SHP77 treated with DMSO at 0.1 percent for 48 hours (cell line): ENCODE measurements around the gene C16orf96.
"Not testable (repeated sequence)": the region's sequence is repeated elsewhere in the genome, so short reads cannot be mapped to it uniquely, and the experiment has no call there.

ENCODE experiments used
- DNase-seq: peaks from one replicate; lab custom pipeline; 2025; lab: John Stamatoyannopoulos, UW

C16orf96 gene

GRCh38 chr16:4566144-4566543, 10.0 kb downstream of the C16orf96 start:
- no peak for DNase-seq

GRCh38 chr16:4570086-4570485, 13.9 kb downstream of the C16orf96 start:
- DNase-seq, result no peak

GRCh38 chr16:4570688-4571321, 14.7 kb downstream of the C16orf96 start:
- DNase-seq, result no peak

GRCh38 chr16:4572715-4573114, 16.6 kb downstream of the C16orf96 start:
- DNase-seq, result no peak

GRCh38 chr16:4573926-4574325, 17.8 kb downstream of the C16orf96 start:
- DNase-seq, result not testable (repeated sequence)

GRCh38 chr16:4574919-4575705, 19.0 kb downstream of the C16orf96 start:
- no peak for DNase-seq

GRCh38 chr16:4576008-4576407, 19.9 kb downstream of the C16orf96 start:
- DNase-seq, result no peak

GRCh38 chr16:4578961-4579530, 22.9 kb downstream of the C16orf96 start:
- no peak for DNase-seq

- DNase-seq, result no peak
Measured at GRCh38 chr16:4580250-4580649, 24.1 kb downstream of the C16orf96 start.

GRCh38 chr16:4583906-4584305, 27.8 kb downstream of the C16orf96 start:
- DNase-seq, result no peak

- no peak for DNase-seq
Measured at GRCh38 chr16:4586291-4586690, 30.2 kb downstream of the C16orf96 start.

- no peak for DNase-seq
Measured at GRCh38 chr16:4588386-4588785, 32.2 kb downstream of the C16orf96 start.

GRCh38 chr16:4588961-4589360, 32.8 kb downstream of the C16orf96 start:
- DNase-seq, result no peak

- no peak for DNase-seq
Measured at GRCh38 chr16:4591191-4591590, 35.1 kb downstream of the C16orf96 start.

- DNase-seq, result no peak
Measured at GRCh38 chr16:4591706-4592470, 35.7 kb downstream of the C16orf96 start.

- DNase-seq, result peak; percentile 30
Measured at GRCh38 chr16:4593086-4593485, 36.9 kb downstream of the C16orf96 start.

GRCh38 chr16:4594433-4595410, 38.6 kb downstream of the C16orf96 start:
- no peak for DNase-seq

GRCh38 chr16:4597174-4597573, 41.0 kb downstream of the C16orf96 start:
- DNase-seq, result no peak

GRCh38 chr16:4599037-4599436, 42.9 kb downstream of the C16orf96 start:
- no peak for DNase-seq

GRCh38 chr16:4599545-4599944, 43.4 kb downstream of the C16orf96 start:
- no peak for DNase-seq
